HG02588 (cell line): ENCODE data around the gene CCNG1.

Source experiments
- ATAC-seq: cut with Tn5 transposase; IDR thresholded peaks from one replicate; pipeline ENCODE4 v1.9.1; 2021; ENCODE audit warnings: mild to moderate bottlenecking, moderate library complexity; ENCODE audit not compliant: unreplicated experiment

Gene CCNG1

DNA sequence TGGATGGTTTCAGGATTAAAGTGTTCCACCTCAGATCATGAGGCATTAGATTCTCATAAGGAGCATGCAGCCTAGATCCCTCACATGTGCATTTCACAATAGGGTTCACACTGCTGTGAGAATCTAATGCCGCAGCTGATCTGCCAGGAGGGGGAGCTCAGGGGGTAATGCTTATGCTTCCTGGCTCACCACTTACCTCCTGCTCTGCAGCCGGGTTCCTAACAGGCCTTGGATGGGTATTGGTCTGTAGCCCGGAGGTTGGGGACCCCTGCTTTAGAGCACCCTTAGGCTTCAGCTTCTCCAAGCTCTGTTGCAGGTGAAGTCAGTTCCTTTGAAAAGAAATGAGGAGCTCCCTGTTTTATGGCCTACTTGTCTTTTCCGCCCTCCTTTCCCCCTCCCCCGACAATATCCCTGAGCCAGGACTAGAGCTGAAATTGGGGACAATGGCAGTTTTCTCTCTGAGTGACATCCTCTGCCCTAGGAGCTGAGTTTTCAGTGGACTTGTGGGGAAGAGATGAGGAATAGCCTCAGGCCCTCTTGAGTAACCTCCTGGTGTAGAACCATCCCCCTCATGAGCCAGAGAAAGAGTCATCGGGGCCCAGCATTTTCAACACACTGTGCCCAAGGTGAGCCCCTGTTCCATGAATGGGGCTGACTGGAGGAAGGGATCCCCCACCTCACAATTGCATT lies 51.8 kb downstream of the CCNG1 start:
- no peak for ATAC-seq

DNA sequence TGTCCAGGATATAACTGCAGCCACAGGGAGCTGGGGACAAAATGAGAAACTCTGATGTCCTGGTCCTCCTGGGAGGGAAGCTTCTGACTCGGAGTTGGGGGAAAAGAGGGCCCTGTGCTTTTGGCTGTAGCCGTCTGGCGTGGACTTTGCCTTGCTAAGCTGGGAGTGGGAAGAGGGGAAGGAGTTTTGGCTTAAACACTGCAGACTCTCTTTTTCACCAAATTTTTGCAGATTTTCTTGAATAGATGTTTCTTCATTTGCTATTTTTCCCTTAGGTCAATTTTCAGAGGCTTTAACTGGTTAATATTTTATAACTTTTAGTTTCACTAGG lies 52.3 kb downstream of the CCNG1 start:
- no peak for ATAC-seq
